T-helper 17 cell (primary cell): ENCODE results near the gene DAGLA. TPM values are rescaled to one million over a fixed set of nuclear protein-coding genes. Genes with fewer than 3 reads are reported as not detected.

Experiments
- ATAC-seq: fragments of 150-1000 bp; cut with Tn5 transposase; 2 replicates; pipeline ENCODE4 v1.10.0; 2021; ENCODE audit warnings: mild to moderate bottlenecking, moderate library complexity
- DNase-seq, 3 donors: peaks; one replicate each; pipeline versions ENCODE4 v3.0.0 to v3.0.0-alpha.2; 2020 to 2021
- H3K9me3 ChIP-seq: one replicate; pipeline ENCODE4 v1.7.0; 2013; ENCODE audit warnings: low read length, mild to moderate bottlenecking; ENCODE audit not compliant: control insufficient read depth, poor library complexity, severe bottlenecking
- H3K27ac Mint-ChIP-seq: one replicate; pipeline ENCODE4 v1.8.0; 2022; ENCODE audit warnings: mild to moderate bottlenecking, moderate library complexity, mixed read lengths
- H3K27me3 Mint-ChIP-seq: one replicate; pipeline ENCODE4 v1.8.0; 2022; ENCODE audit warnings: mixed read lengths
- H3K36me3 Mint-ChIP-seq: one replicate; pipeline ENCODE4 v1.8.0; 2022; ENCODE audit warnings: low read depth, mixed read lengths
- H3K4me1 Mint-ChIP-seq: one replicate; pipeline ENCODE4 v1.8.0; 2022; ENCODE audit warnings: mild to moderate bottlenecking, mixed read lengths
- H3K4me3 Mint-ChIP-seq: one replicate; pipeline ENCODE4 v1.8.0; 2022; ENCODE audit warnings: mild to moderate bottlenecking, moderate library complexity, mixed read lengths
- total RNA-seq, 4 donors: library from RNA in 2 of 4; stranded (reverse) in 2 of 4; gene quantifications; one replicate each; pipeline ENCODE4 v1.2.3 and lab custom pipeline; 2022 to 2026

The DAGLA gene
- total RNA-seq, 2 donors from 2014 or later: 1.3 to 2.1 TPM

DNA sequence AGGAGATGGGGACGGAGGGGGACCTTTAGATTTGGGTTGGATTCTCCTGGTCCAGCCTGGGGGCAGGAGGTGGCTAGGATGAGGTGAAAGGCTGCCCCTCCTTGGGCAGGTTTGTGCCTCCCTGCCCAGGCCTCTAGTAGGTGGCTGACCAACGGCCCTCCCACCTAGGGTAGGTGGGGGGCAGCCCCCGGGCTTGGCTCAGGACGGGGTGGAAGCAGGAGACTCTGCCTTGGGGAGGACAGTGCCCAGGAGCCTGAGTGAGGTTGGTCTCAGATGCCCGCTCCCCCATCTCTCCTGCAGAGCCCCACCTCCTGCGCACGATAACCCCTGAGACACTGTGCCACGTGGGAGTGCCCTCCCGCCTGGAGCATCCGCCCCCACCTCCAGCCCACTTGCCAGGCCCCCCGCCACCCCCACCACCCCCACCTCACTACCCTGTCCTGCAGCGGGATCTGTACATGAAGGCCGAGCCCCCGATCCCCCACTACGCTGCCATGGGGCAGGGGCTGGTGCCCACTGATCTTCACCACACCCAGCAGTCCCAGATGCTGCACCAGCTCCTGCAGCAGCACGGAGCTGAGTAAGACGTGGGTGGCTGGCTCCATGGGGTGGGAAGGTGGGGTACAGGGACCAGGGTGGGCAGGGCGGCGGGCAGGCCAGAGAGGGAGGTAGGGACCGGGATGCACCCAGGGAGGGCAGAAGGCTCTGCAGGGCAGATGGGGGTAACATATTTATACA, 89.9 kb downstream of the DAGLA start:
- Mint-ChIP-seq H3K27ac (no peak overlapping the region), H3K36me3 (no peaks in the 10 kb centered on the region), H3K4me3 (no peak overlapping the region)

DNA sequence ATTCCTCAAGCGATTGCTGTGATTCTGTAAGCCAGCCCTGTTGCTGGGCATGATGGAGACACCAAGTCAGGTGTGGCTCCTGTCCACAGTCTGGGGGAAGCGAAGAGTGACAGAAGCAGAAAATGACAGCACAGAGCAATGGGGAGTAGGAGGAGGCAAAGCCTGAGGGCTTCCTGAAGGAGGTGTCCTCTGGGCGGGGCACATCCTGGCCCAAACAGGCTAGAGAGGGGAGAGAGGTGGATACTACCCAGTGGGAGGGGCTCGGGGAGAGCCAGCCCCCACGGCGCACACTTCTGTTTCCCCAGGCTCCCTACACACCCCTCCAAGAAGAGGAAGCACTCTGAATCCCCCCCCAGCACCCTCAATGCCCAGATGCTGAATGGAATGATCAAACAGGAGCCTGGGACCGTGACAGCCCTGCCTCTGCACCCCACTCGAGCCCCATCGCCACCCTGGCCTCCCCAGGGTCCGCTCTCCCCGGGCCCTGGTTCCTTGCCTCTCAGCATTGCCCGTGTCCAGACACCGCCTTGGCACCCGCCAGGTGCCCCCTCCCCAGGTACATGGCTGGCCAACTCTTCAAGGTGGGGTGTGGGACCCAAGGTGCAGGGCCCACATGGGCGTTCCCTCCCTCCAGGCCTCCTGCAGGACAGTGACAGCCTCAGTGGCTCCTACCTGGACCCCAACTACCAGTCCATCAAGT, 91.2 kb downstream of the DAGLA start:
- peak overlapping the region; percentile 58 for H3K4me3 Mint-ChIP-seq
- peak overlapping the region; percentile 67 for H3K27ac Mint-ChIP-seq
- no peak for DNase-seq
- no peaks in the 10 kb centered on the region for H3K27me3 Mint-ChIP-seq
- H3K9me3 ChIP-seq: no peaks in the 10 kb centered on the region
- no peak for ATAC-seq
- no peaks in the 10 kb centered on the region for H3K36me3 Mint-ChIP-seq
- peaks cover 15% of the 10 kb centered on the region for H3K4me1 Mint-ChIP-seq

More for the DNA sequence above, 89.9 kb downstream of the DAGLA start:
- no peaks in the 10 kb centered on the region for H3K9me3 ChIP-seq
- no peaks in the 10 kb centered on the region for H3K27me3 Mint-ChIP-seq
- no peak for DNase-seq
- no peak for ATAC-seq
- peaks cover 13% of the 10 kb centered on the region for H3K4me1 Mint-ChIP-seq

DNA sequence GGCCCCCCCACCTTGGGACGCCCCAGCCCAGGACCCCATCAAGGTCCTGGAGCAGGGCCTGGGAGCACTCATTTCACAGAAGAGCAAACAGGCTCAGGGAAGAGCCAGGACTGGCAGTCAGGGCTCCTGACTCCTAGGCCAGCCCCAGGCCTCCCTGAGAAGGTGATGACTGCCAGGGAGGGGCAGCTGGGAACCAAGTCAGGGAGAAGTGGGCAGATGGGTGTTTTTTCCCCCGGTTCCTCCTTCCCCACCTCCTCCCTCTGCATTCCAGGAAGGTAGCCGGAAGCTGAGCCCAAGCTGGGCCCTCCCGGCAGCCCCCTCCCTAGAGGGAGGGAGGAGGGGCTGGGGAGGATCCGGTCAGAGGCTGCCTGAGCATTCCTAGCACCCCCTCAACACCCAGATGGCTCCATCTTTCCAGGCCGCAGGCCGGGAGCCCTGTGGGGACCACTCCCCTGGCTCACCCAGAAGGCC, 91.8 kb downstream of the DAGLA start:
- DNase-seq (no peak), ATAC-seq (no peak)
- H3K9me3 ChIP-seq: no peaks in the 10 kb centered on the region
- H3K4me1 Mint-ChIP-seq: peaks cover 15% of the 10 kb centered on the region
- H3K4me3 Mint-ChIP-seq: peak overlapping the region; percentile 58
- no peaks in the 10 kb centered on the region for H3K36me3 Mint-ChIP-seq
- H3K27ac Mint-ChIP-seq: no peak overlapping the region
- H3K27me3 Mint-ChIP-seq: no peaks in the 10 kb centered on the region

DNA sequence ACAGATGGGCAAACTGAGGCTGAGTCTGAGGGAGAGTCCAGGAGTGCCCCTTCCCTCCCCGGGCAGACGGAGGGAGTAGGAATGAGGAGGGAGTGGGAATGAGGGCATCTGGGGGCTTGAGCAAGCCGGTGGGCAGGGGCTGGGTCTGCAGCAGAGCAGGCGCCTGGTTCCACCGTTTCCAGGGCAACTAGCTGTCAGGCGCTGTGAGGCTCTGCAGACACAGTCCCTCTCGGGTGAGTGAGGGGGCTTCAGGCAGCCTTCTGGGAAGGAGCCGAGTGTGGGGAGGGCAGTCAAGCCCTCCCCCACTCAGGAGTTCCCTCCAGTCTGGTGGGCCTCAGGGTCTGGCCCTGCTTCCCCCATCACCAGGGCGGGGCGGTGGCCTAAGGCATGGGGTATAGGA, 93.2 kb downstream of the DAGLA start:
- Mint-ChIP-seq H3K4me1 (peaks cover 18% of the 10 kb centered on the region), H3K27me3 (no peaks in the 10 kb centered on the region), H3K36me3 (no peaks in the 10 kb centered on the region), H3K27ac (peak overlapping the region; percentile 82), H3K4me3 (no peak overlapping the region)
- DNase-seq (no peak), ATAC-seq (no peak)
- no peaks in the 10 kb centered on the region for H3K9me3 ChIP-seq

- DNase-seq (no peak), ATAC-seq (no peak)
- H3K4me1 Mint-ChIP-seq: peaks cover 18% of the 10 kb centered on the region
- no peaks in the 10 kb centered on the region for H3K9me3 ChIP-seq
- H3K36me3 Mint-ChIP-seq: no peaks in the 10 kb centered on the region
- H3K27ac Mint-ChIP-seq: no peak overlapping the region
- H3K27me3 Mint-ChIP-seq: no peaks in the 10 kb centered on the region
- no peak overlapping the region for H3K4me3 Mint-ChIP-seq
Observed at GRCh38 chr11:61773809-61774208, 93.6 kb downstream of the DAGLA start.

DNA sequence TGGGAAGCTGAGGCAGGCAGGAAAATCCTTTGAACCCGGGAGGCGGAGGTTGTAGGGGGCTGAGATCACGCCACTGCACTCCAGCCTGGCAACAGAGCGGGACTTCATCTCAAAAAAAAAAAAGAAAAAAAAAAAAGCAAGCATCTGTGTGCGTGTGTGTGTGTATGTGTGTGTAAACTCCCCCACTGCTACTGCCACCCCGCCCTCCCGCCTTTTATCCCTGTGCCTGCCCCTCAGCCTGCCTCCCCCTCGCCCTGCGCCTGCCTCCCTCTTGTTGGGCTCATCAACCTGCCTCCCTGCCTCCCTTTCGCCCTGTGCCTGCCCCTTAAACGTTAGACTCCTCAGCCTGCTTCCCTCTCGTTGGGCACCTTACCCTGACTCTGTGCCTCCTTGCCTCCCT, 94.2 kb downstream of the DAGLA start:
- Mint-ChIP-seq H3K27ac (no peak overlapping the region), H3K27me3 (no peaks in the 10 kb centered on the region), H3K4me3 (no peak overlapping the region), H3K4me1 (peaks cover 18% of the 10 kb centered on the region), H3K36me3 (no peaks in the 10 kb centered on the region)
- DNase-seq: no peak
- H3K9me3 ChIP-seq: no peaks in the 10 kb centered on the region
- ATAC-seq: no peak

DNA sequence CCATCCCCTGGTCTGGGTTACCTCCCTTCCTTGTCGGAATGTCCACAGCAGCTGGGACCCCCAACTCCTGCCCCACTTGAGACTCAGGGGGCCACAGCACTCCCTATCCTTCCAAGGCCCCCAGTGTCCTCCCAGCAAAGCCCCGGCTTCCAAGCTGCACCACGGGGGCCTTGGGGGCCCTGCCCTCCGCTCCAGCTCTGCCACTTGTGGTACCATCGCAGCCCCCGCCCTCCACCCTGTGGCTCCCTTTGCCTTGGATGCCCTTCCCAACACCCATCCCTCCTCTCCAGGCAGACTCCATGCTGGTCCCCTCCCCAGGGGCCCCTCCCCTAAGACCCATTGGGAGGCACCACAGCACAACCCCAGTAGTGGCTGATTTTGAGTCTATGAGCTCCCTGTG, 94.9 kb downstream of the DAGLA start:
- ATAC-seq: no peak
- no peaks in the 10 kb centered on the region for H3K9me3 ChIP-seq
- H3K4me3 Mint-ChIP-seq: no peak overlapping the region
- peaks cover 18% of the 10 kb centered on the region for H3K4me1 Mint-ChIP-seq
- DNase-seq: no peak
- H3K27ac Mint-ChIP-seq: no peak overlapping the region
- no peaks in the 10 kb centered on the region for H3K27me3 Mint-ChIP-seq
- no peaks in the 10 kb centered on the region for H3K36me3 Mint-ChIP-seq

- H3K36me3 Mint-ChIP-seq: no peaks in the 10 kb centered on the region
- DNase-seq (no peak), ATAC-seq (no peak)
- H3K4me3 Mint-ChIP-seq: peak overlapping the region; percentile 84
- H3K27ac Mint-ChIP-seq: no peak overlapping the region
- no peaks in the 10 kb centered on the region for H3K9me3 ChIP-seq
- peaks cover 17% of the 10 kb centered on the region for H3K4me1 Mint-ChIP-seq
- H3K27me3 Mint-ChIP-seq: no peaks in the 10 kb centered on the region
Observed at GRCh38 chr11:61775606-61776554, 95.7 kb downstream of the DAGLA start.

DNA sequence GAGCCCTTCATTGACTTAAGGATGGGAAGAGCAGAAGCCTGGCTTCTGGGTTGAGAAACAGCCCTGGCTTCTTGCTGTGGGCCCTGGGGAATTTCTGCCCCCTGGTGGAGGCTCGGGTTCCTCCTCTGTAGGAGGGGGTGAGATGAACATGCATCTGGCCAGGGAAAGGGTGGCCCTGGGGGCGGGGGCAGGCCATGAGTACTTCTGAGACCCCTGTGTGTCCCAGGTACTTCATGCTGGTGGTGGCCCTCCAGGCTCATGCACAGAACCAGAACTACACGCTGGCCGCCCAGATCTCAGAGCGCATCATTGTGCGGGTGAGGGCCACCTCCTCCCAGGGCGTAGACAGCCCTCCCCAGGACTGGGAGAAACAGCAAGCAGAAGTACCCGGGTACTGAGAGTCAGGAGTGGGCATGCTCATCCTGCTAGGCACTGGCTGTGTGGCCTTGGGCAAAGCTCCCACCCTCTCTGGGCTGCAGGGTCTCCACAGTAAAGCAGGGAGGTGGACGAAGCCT, 96.4 kb downstream of the DAGLA start:
- H3K27me3 Mint-ChIP-seq: no peaks in the 10 kb centered on the region
- peak; percentile 66 for ATAC-seq
- peak in 1 of 3 donors; percentile 46 for DNase-seq
- H3K27ac Mint-ChIP-seq: no peak overlapping the region
- H3K9me3 ChIP-seq: no peaks in the 10 kb centered on the region
- H3K4me1 Mint-ChIP-seq: peaks cover 14% of the 10 kb centered on the region
- no peaks in the 10 kb centered on the region for H3K36me3 Mint-ChIP-seq
- H3K4me3 Mint-ChIP-seq: peak overlapping the region; percentile 84

DNA sequence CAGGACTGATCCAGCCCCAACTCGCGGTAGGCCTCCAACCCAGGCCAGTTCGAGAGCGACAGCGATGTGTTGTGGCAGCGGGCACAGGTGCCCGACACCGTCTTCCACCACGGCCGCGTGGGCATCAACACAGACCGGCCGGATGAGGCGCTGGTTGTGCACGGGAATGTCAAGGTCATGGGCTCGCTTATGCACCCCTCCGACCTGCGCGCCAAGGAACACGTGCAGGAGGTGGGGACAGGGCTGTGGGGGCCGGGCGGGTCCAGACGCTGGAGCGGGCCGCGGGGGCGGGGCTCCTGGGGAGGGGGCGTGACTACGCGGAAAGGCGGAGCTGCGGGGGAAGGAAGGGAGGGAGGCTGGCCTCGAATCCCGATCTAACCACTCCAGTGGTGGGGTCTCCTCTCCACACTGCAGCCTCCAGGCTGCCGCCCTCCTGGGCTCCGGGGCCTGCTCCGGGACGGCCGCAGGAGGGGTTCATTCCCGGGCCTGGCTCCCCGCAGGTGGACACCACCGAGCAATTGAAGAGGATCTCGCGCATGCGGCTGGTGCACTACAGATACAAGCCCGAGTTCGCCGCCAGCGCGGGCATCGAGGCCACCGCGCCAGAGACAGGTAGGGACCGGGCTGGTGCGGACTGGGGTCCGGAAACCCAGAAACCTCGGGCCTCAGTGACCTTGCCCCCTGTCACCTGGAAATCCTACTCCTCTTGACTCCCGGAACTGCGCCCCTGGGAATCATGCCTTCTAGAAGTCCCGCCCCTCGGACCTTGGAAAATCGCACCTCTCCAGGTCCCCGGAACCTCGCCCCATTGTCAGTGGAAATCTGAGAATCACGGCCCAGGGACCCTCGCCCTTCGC, 97.3 kb downstream of the DAGLA start:
- peaks cover 10% of the 10 kb centered on the region for H3K4me1 Mint-ChIP-seq
- peak overlapping the region; percentile 84 for H3K4me3 Mint-ChIP-seq
- no peaks in the 10 kb centered on the region for H3K27me3 Mint-ChIP-seq
- no peaks in the 10 kb centered on the region for H3K9me3 ChIP-seq
- peak; percentile 76 for ATAC-seq
- no peak overlapping the region for H3K27ac Mint-ChIP-seq
- H3K36me3 Mint-ChIP-seq: no peaks in the 10 kb centered on the region
- DNase-seq: peak; percentile 46 to 69 (median 68)

GRCh38 chr11:61778357-61778886, 98.2 kb downstream of the DAGLA start:
- DNase-seq: no peak
- H3K4me3 Mint-ChIP-seq: peak overlapping the region; percentile 84
- no peaks in the 10 kb centered on the region for H3K9me3 ChIP-seq
- no peak for ATAC-seq
- H3K4me1 Mint-ChIP-seq: peaks cover 8% of the 10 kb centered on the region
- H3K36me3 Mint-ChIP-seq: no peaks in the 10 kb centered on the region
- no peak overlapping the region for H3K27ac Mint-ChIP-seq
- no peaks in the 10 kb centered on the region for H3K27me3 Mint-ChIP-seq
